T-helper 2 cell treated with Interferon-gamma antibody and Interleukin-4, amounts not matched to agents 5 μg/mL and 100 μg/mL, for 36 hours (primary cell): ENCODE data around the gene FAM221B.

ENCODE experiments used
- DNase-seq: peaks from one replicate; pipeline ENCODE4 v3.0.0; 2021; ENCODE audit warnings: low spot score
- H3K27ac Mint-ChIP-seq: one replicate; pipeline ENCODE4 v1.8.0; 2021; ENCODE audit warnings: mild to moderate bottlenecking, mixed read lengths
- H3K27me3 Mint-ChIP-seq: one replicate; pipeline ENCODE4 v1.8.0; 2021; ENCODE audit warnings: low read depth, mixed read lengths
- H3K36me3 Mint-ChIP-seq: one replicate; pipeline ENCODE4 v1.8.0; 2021; ENCODE audit warnings: low read depth, mixed read lengths
- H3K4me1 Mint-ChIP-seq: one replicate; pipeline ENCODE4 v1.8.0; 2021; ENCODE audit warnings: low read depth, mixed read lengths
- H3K4me3 Mint-ChIP-seq: one replicate; pipeline ENCODE4 v1.8.0; 2022; ENCODE audit warnings: mild to moderate bottlenecking, moderate library complexity, mixed read lengths
- H3K9me3 Mint-ChIP-seq: one replicate; pipeline ENCODE4 v1.8.0; 2021; ENCODE audit warnings: mixed read lengths

Gene FAM221B

DNA sequence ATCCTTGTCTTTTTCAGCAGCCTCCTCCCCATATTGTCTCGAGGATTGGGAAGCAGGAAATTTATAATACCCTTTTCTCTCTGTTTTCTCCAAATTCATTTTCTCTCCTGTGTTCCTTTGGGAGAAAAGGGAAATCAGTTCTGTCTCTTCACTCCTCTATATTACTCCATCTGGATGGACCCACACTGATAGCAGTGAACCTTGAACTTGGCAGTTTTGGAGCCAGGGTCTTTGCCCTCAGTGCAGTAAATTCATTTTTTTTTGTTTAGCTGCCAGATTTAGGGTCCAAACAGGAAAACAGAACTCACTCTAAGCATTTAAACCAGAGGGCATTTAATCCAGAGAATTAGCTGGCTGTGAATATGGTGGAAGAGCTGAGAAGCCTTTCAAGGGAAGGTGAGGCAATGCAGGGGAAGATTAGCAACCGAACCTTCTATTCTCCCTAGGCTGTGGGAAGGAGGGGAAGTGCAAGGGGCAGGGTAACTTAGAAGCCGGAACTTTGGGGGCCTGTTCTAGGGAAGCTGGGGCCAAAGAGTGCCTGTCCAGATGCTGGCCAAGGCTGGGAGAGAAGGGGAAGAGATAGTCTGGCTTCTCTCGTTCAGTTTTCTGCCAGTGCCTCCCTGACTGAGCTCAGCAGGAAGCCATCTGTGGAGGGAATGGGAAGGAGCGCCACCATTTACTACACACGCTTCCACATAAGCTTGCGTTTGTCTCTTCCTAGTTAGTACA, 53.5 kb downstream of the FAM221B start:
- no peaks in the 10 kb centered on the region for H3K9me3 Mint-ChIP-seq
- DNase-seq = no peak
- peaks cover 2% of the 10 kb centered on the region for H3K36me3 Mint-ChIP-seq
- no peaks in the 10 kb centered on the region for H3K27me3 Mint-ChIP-seq
- no peak overlapping the region for H3K27ac Mint-ChIP-seq
- H3K4me3 Mint-ChIP-seq = no peak overlapping the region
- H3K4me1 Mint-ChIP-seq = no peaks in the 10 kb centered on the region

GRCh38 chr9:35771943-35772342, 56.6 kb downstream of the FAM221B start:
- Mint-ChIP-seq H3K27ac (no peak overlapping the region), H3K9me3 (no peaks in the 10 kb centered on the region), H3K4me3 (no peak overlapping the region), H3K36me3 (no peaks in the 10 kb centered on the region), H3K4me1 (no peaks in the 10 kb centered on the region), H3K27me3 (no peaks in the 10 kb centered on the region)
- no peak for DNase-seq

GRCh38 chr9:35771534-35771933, 57.0 kb downstream of the FAM221B start:
- H3K4me3 Mint-ChIP-seq = no peak overlapping the region
- DNase-seq = no peak
- H3K27ac Mint-ChIP-seq = no peak overlapping the region
- no peaks in the 10 kb centered on the region for H3K4me1 Mint-ChIP-seq
- H3K27me3 Mint-ChIP-seq = no peaks in the 10 kb centered on the region
- H3K36me3 Mint-ChIP-seq = no peaks in the 10 kb centered on the region
- H3K9me3 Mint-ChIP-seq = no peaks in the 10 kb centered on the region

DNA sequence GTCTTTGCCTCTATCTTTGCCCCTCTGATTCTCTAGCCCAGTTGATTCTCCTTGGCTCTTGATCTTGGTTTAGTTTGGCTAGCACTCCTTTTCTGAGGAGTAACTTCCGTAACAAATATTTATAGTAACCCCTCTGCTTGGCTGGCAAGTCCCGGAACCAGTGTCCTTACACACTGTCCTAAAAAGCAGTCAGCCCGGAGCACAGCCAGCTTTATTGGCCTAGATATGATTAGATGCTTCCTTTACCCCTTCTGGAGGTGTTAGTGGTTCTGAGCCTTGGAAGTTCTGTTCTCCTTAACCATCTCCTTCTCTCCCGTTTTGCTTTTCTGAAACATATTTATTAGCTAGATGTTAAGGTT, 57.5 kb downstream of the FAM221B start:
- Mint-ChIP-seq H3K27me3 (no peaks in the 10 kb centered on the region), H3K9me3 (no peaks in the 10 kb centered on the region), H3K36me3 (no peaks in the 10 kb centered on the region), H3K4me3 (no peak overlapping the region), H3K27ac (no peak overlapping the region), H3K4me1 (no peaks in the 10 kb centered on the region)
- DNase-seq = no peak

DNA sequence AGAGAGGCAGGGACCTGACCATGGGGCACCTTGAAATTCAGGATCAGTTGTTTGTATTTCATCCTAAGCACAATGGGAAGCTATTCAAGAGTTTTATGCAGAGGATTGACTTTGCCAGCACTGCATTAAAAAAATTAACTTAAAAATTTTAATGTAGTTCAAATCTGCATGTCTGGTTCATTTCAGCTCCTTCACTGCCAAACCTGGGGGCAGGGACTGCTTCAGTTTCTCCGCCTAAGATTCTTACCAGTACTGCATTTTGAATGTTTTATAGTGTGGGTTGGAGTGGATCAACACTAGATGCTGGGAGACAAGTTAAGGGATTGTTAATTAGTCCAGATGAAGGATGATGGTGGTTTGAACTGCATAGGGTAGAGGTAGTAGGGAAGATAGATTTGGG, 58.8 kb downstream of the FAM221B start:
- DNase-seq = no peak
- no peak overlapping the region for H3K27ac Mint-ChIP-seq
- H3K36me3 Mint-ChIP-seq = no peaks in the 10 kb centered on the region
- H3K4me1 Mint-ChIP-seq = no peaks in the 10 kb centered on the region
- no peaks in the 10 kb centered on the region for H3K9me3 Mint-ChIP-seq
- no peaks in the 10 kb centered on the region for H3K27me3 Mint-ChIP-seq
- H3K4me3 Mint-ChIP-seq = no peak overlapping the region

DNA sequence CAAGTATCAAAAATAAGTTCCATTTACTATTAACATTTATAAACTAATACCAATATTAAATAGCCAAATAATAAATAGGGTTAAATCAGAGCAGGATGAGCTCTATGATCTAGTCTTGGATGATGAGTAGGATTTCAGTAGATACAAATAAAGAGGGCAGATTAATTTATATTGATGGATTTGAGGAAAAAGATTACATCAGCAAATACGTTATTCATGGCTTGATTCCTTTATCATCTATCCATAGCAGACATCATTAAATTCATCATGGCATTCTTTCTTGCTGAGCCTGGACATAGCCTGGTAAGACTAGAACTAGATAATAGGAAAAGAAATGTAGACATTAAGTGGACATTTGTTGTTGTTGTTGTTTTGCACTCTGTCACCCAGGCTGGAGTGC, 61.1 kb downstream of the FAM221B start:
- no peak overlapping the region for H3K4me3 Mint-ChIP-seq
- no peak for DNase-seq
- H3K9me3 Mint-ChIP-seq = no peaks in the 10 kb centered on the region
- H3K27ac Mint-ChIP-seq = no peak overlapping the region
- H3K36me3 Mint-ChIP-seq = no peaks in the 10 kb centered on the region
- no peaks in the 10 kb centered on the region for H3K27me3 Mint-ChIP-seq
- no peaks in the 10 kb centered on the region for H3K4me1 Mint-ChIP-seq

DNA sequence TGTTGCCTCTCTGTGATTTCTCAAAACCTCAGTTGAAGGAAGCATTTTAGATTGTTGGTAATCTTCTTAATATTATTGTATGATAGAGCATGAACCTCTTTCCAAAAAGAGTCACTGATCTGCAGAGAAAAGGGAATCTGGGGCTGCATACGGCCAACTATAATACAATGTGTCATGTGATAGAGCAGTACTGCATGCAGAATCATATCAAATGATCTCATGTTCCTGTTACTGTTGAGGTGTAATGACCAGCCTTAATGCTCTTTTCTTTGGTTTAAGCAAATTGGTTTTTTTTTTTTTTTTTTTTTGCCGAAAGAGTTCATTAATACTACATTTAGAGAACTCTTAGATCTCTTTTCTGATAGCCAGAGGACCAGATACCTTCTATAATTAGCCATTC, 61.5 kb downstream of the FAM221B start:
- Mint-ChIP-seq H3K4me3 (no peak overlapping the region), H3K4me1 (no peaks in the 10 kb centered on the region), H3K9me3 (no peaks in the 10 kb centered on the region), H3K27me3 (no peaks in the 10 kb centered on the region), H3K27ac (no peak overlapping the region), H3K36me3 (no peaks in the 10 kb centered on the region)
- no peak for DNase-seq
